SK-N-SH (cell line): ENCODE data around the gene SOX13.

Experiments
- ELF1 ChIP-seq: IDR thresholded peaks from 2 replicates; pipeline ENCODE4 v1.4.0; 2012
- EP300 ChIP-seq, 2 experiments: IDR thresholded peaks; 2 replicates each; pipeline versions ENCODE4 v1.4.0 to v1.6.1; 2012; ENCODE audit warnings: borderline replicate concordance in 1 of 2, low read depth in 1 of 2, low read length in 1 of 2
- GATA2 ChIP-seq: sonication (generic); formaldehyde crosslinking; IDR thresholded peaks from 2 replicates; pipeline ENCODE4 v1.5.0; 2020; ENCODE audit warnings: mild to moderate bottlenecking, missing genetic modification reagents
- MXI1 ChIP-seq: IDR thresholded peaks from 2 replicates; pipeline ENCODE4 v1.6.1; 2012; ENCODE audit warnings: mild to moderate bottlenecking, low read depth, low read length, improper control_type of control experiment
- POLR2AphosphoS5 ChIP-seq: IDR thresholded peaks from 2 replicates; pipeline ENCODE4 v1.6.1; 2012; ENCODE audit warnings: low read depth, low read length
- SIN3A ChIP-seq: IDR thresholded peaks from 2 replicates; pipeline ENCODE4 v1.6.1; 2012; ENCODE audit warnings: low read depth, mild to moderate bottlenecking, low read length, moderate library complexity, borderline replicate concordance
- TAF1 ChIP-seq: IDR thresholded peaks from 2 replicates; pipeline ENCODE4 v1.6.1; 2012; ENCODE audit warnings: low read depth, mild to moderate bottlenecking, low read length, moderate library complexity, borderline replicate concordance
- USF2 ChIP-seq: fragments of 150-350 bp; IDR thresholded peaks from 2 replicates; pipeline ENCODE4 v1.6.1; 2017; ENCODE audit warnings: antibody characterized with exemption, low read length, low read depth, borderline replicate concordance
- ZBTB33 ChIP-seq: IDR thresholded peaks from 2 replicates; pipeline ENCODE4 v1.4.0; 2012; ENCODE audit warnings: low read depth, borderline replicate concordance
- TF ChIP-seq, protein P1 (sequence below): fragments of 200-600 bp; sonication (generic); IDR thresholded peaks from 2 replicates; pipeline ENCODE4 v1.6.1; 2017; ENCODE audit warnings: antibody characterized with exemption, mild to moderate bottlenecking, moderate library complexity
- TF ChIP-seq, protein P2 (sequence below): IDR thresholded peaks from 2 replicates; pipeline ENCODE4 v1.6.1; 2012; ENCODE audit warnings: mild to moderate bottlenecking, low read depth, low read length, moderate library complexity

DNA sequence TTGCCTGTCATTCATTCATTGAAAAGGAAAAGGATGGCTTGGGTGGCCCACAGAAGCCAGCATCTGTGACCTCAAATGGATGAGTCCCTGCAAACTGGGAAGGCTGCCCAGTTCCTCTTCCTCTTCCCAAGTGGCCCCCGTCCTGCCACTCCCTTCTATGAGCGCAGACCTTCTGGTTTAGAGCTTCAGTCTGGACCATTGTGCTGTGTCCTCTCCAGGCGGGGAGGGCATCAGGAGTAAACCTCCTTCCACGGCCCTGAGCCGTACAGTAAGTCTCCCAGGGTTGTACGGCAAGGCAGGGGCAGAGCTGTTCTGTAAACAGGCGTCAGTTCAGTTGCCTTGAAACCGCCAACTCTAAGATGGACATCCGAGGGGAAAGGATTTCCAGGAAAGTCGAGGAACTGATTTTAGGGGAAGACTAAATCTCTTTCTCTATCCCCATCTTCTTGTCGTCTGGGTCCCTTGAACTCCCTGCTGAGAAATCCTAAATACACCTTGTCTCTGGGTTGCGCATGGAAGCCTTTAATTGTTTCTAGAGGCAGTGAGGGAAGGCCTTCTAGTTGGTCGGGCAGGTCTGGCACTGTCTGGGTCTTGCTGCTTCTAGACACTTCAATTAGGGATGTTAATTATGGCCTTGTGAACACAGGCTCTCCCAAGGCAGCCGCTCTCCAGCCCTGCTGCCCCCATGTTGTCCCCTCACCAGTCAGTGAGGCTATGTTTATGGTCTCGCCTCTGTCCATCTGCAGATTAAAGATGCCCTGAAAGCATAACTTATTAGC, 22.1 kb downstream of the SOX13 start:
- TF ChIP-seq, protein P1, sequence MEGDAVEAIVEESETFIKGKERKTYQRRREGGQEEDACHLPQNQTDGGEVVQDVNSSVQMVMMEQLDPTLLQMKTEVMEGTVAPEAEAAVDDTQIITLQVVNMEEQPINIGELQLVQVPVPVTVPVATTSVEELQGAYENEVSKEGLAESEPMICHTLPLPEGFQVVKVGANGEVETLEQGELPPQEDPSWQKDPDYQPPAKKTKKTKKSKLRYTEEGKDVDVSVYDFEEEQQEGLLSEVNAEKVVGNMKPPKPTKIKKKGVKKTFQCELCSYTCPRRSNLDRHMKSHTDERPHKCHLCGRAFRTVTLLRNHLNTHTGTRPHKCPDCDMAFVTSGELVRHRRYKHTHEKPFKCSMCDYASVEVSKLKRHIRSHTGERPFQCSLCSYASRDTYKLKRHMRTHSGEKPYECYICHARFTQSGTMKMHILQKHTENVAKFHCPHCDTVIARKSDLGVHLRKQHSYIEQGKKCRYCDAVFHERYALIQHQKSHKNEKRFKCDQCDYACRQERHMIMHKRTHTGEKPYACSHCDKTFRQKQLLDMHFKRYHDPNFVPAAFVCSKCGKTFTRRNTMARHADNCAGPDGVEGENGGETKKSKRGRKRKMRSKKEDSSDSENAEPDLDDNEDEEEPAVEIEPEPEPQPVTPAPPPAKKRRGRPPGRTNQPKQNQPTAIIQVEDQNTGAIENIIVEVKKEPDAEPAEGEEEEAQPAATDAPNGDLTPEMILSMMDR, result no peak
- TF ChIP-seq POLR2AphosphoS5 (no peak), EP300 (IDR thresholded peaks at IDR 0.05; ENCODE audit: borderline replicate concordance in 1 of 2, low read depth in 1 of 2, low read length in 1 of 2) (no peak), USF2 (no peak), TAF1 (no peak), ZBTB33 (no peak), MXI1 (no peak), GATA2 (no peak), SIN3A (no peak), ELF1 (no peak)
- TF ChIP-seq, protein P2, sequence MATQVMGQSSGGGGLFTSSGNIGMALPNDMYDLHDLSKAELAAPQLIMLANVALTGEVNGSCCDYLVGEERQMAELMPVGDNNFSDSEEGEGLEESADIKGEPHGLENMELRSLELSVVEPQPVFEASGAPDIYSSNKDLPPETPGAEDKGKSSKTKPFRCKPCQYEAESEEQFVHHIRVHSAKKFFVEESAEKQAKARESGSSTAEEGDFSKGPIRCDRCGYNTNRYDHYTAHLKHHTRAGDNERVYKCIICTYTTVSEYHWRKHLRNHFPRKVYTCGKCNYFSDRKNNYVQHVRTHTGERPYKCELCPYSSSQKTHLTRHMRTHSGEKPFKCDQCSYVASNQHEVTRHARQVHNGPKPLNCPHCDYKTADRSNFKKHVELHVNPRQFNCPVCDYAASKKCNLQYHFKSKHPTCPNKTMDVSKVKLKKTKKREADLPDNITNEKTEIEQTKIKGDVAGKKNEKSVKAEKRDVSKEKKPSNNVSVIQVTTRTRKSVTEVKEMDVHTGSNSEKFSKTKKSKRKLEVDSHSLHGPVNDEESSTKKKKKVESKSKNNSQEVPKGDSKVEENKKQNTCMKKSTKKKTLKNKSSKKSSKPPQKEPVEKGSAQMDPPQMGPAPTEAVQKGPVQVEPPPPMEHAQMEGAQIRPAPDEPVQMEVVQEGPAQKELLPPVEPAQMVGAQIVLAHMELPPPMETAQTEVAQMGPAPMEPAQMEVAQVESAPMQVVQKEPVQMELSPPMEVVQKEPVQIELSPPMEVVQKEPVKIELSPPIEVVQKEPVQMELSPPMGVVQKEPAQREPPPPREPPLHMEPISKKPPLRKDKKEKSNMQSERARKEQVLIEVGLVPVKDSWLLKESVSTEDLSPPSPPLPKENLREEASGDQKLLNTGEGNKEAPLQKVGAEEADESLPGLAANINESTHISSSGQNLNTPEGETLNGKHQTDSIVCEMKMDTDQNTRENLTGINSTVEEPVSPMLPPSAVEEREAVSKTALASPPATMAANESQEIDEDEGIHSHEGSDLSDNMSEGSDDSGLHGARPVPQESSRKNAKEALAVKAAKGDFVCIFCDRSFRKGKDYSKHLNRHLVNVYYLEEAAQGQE, result no peak
